ENCODE measurements around the gene PTPRN2.

PTPRN2 gene

GRCh38 chr7:158501393-158502067, 86.1 kb downstream of the PTPRN2 start:
- H3K4me2 ChIP-seq (ENCODE audit: low read length), result no peak overlapping the region
- WGBS (ENCODE audit: extremely low coverage, insufficient coverage, low lambda C conversion rate), result no CpG with 5 or more reads among the region's 28 CpGs
- no peak overlapping the region for H4K8ac ChIP-seq (ENCODE audit: low read depth, low read length)

DNA sequence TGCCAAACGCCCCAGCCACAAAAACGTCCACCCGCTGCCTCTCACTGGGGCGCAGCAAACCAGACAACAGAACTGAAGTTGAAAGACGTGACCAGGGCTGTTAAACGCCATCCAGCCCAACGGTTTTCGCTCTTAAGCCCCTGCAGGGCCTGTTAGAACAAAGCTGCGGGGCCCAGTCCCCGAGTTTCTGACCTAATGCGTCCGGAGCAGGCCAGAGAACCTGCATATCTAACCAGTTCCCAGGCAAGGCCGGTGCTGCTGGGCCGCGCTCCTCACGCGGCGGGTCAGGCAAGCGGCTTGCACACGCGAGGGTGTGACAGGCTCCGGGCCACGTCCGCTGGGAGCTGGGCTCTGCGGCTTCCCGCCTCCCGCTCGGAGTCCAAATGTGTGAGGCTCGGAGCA, 87.0 kb downstream of the PTPRN2 start:
- H3K56ac ChIP-seq (ENCODE audit: low read length), result no peak overlapping the region
- no peaks in the 10 kb centered on the region for H3K4me1 ChIP-seq (ENCODE audit: control insufficient read depth, low read depth, low read length)

More at GRCh38 chr7:158501393-158502067, 86.1 kb downstream of the PTPRN2 start:
- DNase-seq, result no peak
- Histone ChIP-seq H2BK5ac (ENCODE audit: low read length) (no peak overlapping the region), H3K9ac (ENCODE audit: low read length) (no peak overlapping the region), H3K4me3 (ENCODE audit: low read length) (no peak overlapping the region), H3K4me1 (ENCODE audit: control insufficient read depth, low read depth, low read length) (no peaks in the 10 kb centered on the region), H3K23ac (ENCODE audit: low read length) (no peak overlapping the region), H4K5ac (ENCODE audit: low read length) (no peak overlapping the region), H3K27ac (ENCODE audit: low read depth, low read length) (no peak overlapping the region), H3K79me1 (ENCODE audit: low read length) (no peaks in the 10 kb centered on the region), H2BK120ac (ENCODE audit: low read depth, low read length) (no peak overlapping the region), H3K27me3 (ENCODE audit: insufficient read depth, low read length, poor library complexity) (no peaks in the 10 kb centered on the region), H3K56ac (ENCODE audit: low read length) (no peak overlapping the region), H3K18ac (ENCODE audit: low read length) (no peak overlapping the region), H2AK5ac (ENCODE audit: low read length) (no peak overlapping the region), H3K79me2 (ENCODE audit: control insufficient read depth, insufficient read depth, low read length) (no peaks in the 10 kb centered on the region), H3K36me3 (ENCODE audit: control insufficient read depth, insufficient read depth, low read length) (no peaks in the 10 kb centered on the region), H2BK15ac (replicated peaks; ENCODE audit: low read depth) (no peak overlapping the region), H3K4ac (ENCODE audit: low read depth, low read length) (no peak overlapping the region)

DNA sequence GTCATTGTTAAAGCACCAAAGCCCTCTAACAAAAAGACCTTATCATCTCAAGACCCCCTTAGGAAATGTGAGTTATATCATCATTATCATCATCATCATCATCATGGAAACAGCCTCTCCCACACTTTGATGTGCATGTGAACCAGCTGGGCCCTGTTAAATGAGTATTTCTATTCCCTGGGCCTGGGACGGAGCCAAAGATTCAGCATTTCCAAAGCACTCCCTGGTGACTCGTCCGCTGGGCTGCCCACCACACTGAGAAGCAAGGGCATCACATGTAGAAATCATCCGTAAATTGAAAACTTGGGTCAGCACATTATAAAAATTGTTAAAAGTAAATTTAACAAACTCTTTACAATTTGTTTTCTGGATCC, 88.6 kb downstream of the PTPRN2 start:
- Histone ChIP-seq H3K79me2 (ENCODE audit: control insufficient read depth, insufficient read depth, low read length) (no peaks in the 10 kb centered on the region), H3K27ac (ENCODE audit: low read depth, low read length) (no peak overlapping the region), H4K5ac (ENCODE audit: low read length) (no peak overlapping the region), H3K4me2 (ENCODE audit: low read length) (no peak overlapping the region), H2AK5ac (ENCODE audit: low read length) (no peak overlapping the region), H3K4me3 (ENCODE audit: low read length) (no peak overlapping the region), H2BK15ac (replicated peaks; ENCODE audit: low read depth) (no peak overlapping the region), H3K9ac (ENCODE audit: low read length) (no peak overlapping the region), H3K27me3 (ENCODE audit: insufficient read depth, low read length, poor library complexity) (no peaks in the 10 kb centered on the region), H3K36me3 (ENCODE audit: control insufficient read depth, insufficient read depth, low read length) (no peaks in the 10 kb centered on the region), H3K23ac (ENCODE audit: low read length) (no peak overlapping the region), H3K4ac (ENCODE audit: low read depth, low read length) (no peak overlapping the region), H2BK5ac (ENCODE audit: low read length) (no peak overlapping the region), H3K79me1 (ENCODE audit: low read length) (no peaks in the 10 kb centered on the region), H4K8ac (ENCODE audit: low read depth, low read length) (no peak overlapping the region), H2BK120ac (ENCODE audit: low read depth, low read length) (no peak overlapping the region), H3K18ac (ENCODE audit: low read length) (no peak overlapping the region), H3K4me1 (ENCODE audit: control insufficient read depth, low read depth, low read length) (no peaks in the 10 kb centered on the region), H3K56ac (ENCODE audit: low read length) (no peak overlapping the region)
- DNase-seq, result no peak
- no CpG with 5 or more reads among the region's 4 CpGs for WGBS (ENCODE audit: extremely low coverage, insufficient coverage, low lambda C conversion rate)

More for the DNA sequence above, 87.0 kb downstream of the PTPRN2 start:
- no peak overlapping the region for H3K27ac ChIP-seq (ENCODE audit: low read depth, low read length)
- H2AK5ac ChIP-seq (ENCODE audit: low read length), result no peak overlapping the region
- H2BK15ac ChIP-seq (replicated peaks; ENCODE audit: low read depth), result no peak overlapping the region
- WGBS (ENCODE audit: extremely low coverage, insufficient coverage, low lambda C conversion rate), result no CpG with 5 or more reads among the region's 29 CpGs
- H3K27me3 ChIP-seq (ENCODE audit: insufficient read depth, low read length, poor library complexity), result no peaks in the 10 kb centered on the region
- no peak overlapping the region for H3K4me2 ChIP-seq (ENCODE audit: low read length)
- H3K4ac ChIP-seq (ENCODE audit: low read depth, low read length), result no peak overlapping the region
- H4K8ac ChIP-seq (ENCODE audit: low read depth, low read length), result no peak overlapping the region
- H4K5ac ChIP-seq (ENCODE audit: low read length), result no peak overlapping the region
- no peak overlapping the region for H3K23ac ChIP-seq (ENCODE audit: low read length)
- H2BK120ac ChIP-seq (ENCODE audit: low read depth, low read length), result no peak overlapping the region
- H3K36me3 ChIP-seq (ENCODE audit: control insufficient read depth, insufficient read depth, low read length), result no peaks in the 10 kb centered on the region
- H2BK5ac ChIP-seq (ENCODE audit: low read length), result no peak overlapping the region
- no peak overlapping the region for H3K18ac ChIP-seq (ENCODE audit: low read length)
- H3K79me2 ChIP-seq (ENCODE audit: control insufficient read depth, insufficient read depth, low read length), result no peaks in the 10 kb centered on the region
- H3K4me3 ChIP-seq (ENCODE audit: low read length), result no peak overlapping the region
- H3K79me1 ChIP-seq (ENCODE audit: low read length), result no peaks in the 10 kb centered on the region
- no peak for DNase-seq
- H3K9ac ChIP-seq (ENCODE audit: low read length), result no peak overlapping the region

GRCh38 chr7:158498443-158499081, 89.1 kb downstream of the PTPRN2 start:
- H3K56ac ChIP-seq (ENCODE audit: low read length), result no peak overlapping the region
- H3K36me3 ChIP-seq (ENCODE audit: control insufficient read depth, insufficient read depth, low read length), result no peaks in the 10 kb centered on the region
- H3K4me1 ChIP-seq (ENCODE audit: control insufficient read depth, low read depth, low read length), result no peaks in the 10 kb centered on the region
- H3K23ac ChIP-seq (ENCODE audit: low read length), result no peak overlapping the region
- no peak overlapping the region for H3K4ac ChIP-seq (ENCODE audit: low read depth, low read length)
- H2BK120ac ChIP-seq (ENCODE audit: low read depth, low read length), result no peak overlapping the region
- no peak overlapping the region for H2AK5ac ChIP-seq (ENCODE audit: low read length)
- no peak for DNase-seq
- no peak overlapping the region for H4K8ac ChIP-seq (ENCODE audit: low read depth, low read length)
- no peak overlapping the region for H4K5ac ChIP-seq (ENCODE audit: low read length)
- H3K79me2 ChIP-seq (ENCODE audit: control insufficient read depth, insufficient read depth, low read length), result no peaks in the 10 kb centered on the region
- no peak overlapping the region for H3K18ac ChIP-seq (ENCODE audit: low read length)
- H3K27ac ChIP-seq (ENCODE audit: low read depth, low read length), result no peak overlapping the region
- H2BK5ac ChIP-seq (ENCODE audit: low read length), result no peak overlapping the region
- WGBS (ENCODE audit: extremely low coverage, insufficient coverage, low lambda C conversion rate), result no CpG with 5 or more reads among the region's 11 CpGs
- H3K4me3 ChIP-seq (ENCODE audit: low read length), result no peak overlapping the region
- no peak overlapping the region for H2BK15ac ChIP-seq (replicated peaks; ENCODE audit: low read depth)
- no peak overlapping the region for H3K9ac ChIP-seq (ENCODE audit: low read length)
- H3K79me1 ChIP-seq (ENCODE audit: low read length), result no peaks in the 10 kb centered on the region
- H3K4me2 ChIP-seq (ENCODE audit: low read length), result no peak overlapping the region
- H3K27me3 ChIP-seq (ENCODE audit: insufficient read depth, low read length, poor library complexity), result no peaks in the 10 kb centered on the region

DNA sequence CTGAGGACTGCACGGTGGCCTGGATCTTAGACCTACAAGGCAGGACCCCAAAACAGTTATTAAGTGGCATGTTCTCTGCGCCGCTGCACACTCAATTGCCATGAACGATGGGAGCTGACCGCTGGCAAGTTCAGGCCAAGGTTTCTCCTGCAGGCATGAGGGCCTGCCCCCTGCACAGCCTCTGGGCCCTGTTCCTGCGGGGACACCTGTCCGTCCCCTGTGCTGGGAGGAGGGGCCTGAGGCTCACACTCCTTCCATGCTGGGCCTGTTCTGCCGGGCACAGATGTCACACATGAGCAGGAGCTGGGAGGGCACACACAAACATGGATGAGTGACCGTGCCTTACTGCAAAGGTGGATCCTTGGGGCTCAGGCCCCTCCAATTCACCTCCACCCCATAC, 90.0 kb downstream of the PTPRN2 start:
- no peaks in the 10 kb centered on the region for H3K79me2 ChIP-seq (ENCODE audit: control insufficient read depth, insufficient read depth, low read length)
- no peak overlapping the region for H3K18ac ChIP-seq (ENCODE audit: low read length)
- H3K4me1 ChIP-seq (ENCODE audit: control insufficient read depth, low read depth, low read length), result no peaks in the 10 kb centered on the region
- H3K36me3 ChIP-seq (ENCODE audit: control insufficient read depth, insufficient read depth, low read length), result no peaks in the 10 kb centered on the region
- no peak overlapping the region for H3K27ac ChIP-seq (ENCODE audit: low read depth, low read length)
- no peak overlapping the region for H2BK15ac ChIP-seq (replicated peaks; ENCODE audit: low read depth)
- H3K56ac ChIP-seq (ENCODE audit: low read length), result no peak overlapping the region
- no peak overlapping the region for H2BK5ac ChIP-seq (ENCODE audit: low read length)
- no peak overlapping the region for H3K23ac ChIP-seq (ENCODE audit: low read length)
- no peak overlapping the region for H4K8ac ChIP-seq (ENCODE audit: low read depth, low read length)
- H3K9ac ChIP-seq (ENCODE audit: low read length), result no peak overlapping the region
- no peaks in the 10 kb centered on the region for H3K27me3 ChIP-seq (ENCODE audit: insufficient read depth, low read length, poor library complexity)
- no peak overlapping the region for H3K4me2 ChIP-seq (ENCODE audit: low read length)
- DNase-seq, result no peak
- no peaks in the 10 kb centered on the region for H3K79me1 ChIP-seq (ENCODE audit: low read length)
- no peak overlapping the region for H3K4ac ChIP-seq (ENCODE audit: low read depth, low read length)
- no peak overlapping the region for H3K4me3 ChIP-seq (ENCODE audit: low read length)
- no peak overlapping the region for H4K5ac ChIP-seq (ENCODE audit: low read length)
- no peak overlapping the region for H2BK120ac ChIP-seq (ENCODE audit: low read depth, low read length)
- H2AK5ac ChIP-seq (ENCODE audit: low read length), result no peak overlapping the region
- WGBS (ENCODE audit: extremely low coverage, insufficient coverage, low lambda C conversion rate), result no CpG with 5 or more reads among the region's 9 CpGs

DNA sequence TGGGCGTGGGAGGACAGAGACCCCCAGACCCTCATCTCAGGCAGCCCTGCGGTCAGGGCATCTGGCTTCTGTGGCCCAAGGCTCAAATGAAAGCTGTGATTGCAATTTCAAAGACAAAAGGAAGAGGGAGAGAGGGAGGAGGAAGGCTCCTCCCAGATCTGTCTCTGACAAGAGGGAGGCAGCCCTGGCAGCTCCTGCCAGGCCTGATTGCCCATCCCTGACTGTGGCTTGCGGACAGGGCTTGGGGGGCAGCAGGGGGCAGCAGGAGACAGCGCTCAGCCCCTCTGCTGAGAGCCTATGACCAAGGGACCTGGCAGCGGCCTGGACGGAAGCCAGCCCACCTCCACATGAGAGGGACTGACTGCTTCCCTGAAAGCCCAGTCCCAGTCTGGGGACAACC, 91.8 kb downstream of the PTPRN2 start:
- H3K23ac ChIP-seq (ENCODE audit: low read length), result no peak overlapping the region
- H2BK120ac ChIP-seq (ENCODE audit: low read depth, low read length), result no peak overlapping the region
- H3K79me2 ChIP-seq (ENCODE audit: control insufficient read depth, insufficient read depth, low read length), result no peaks in the 10 kb centered on the region
- WGBS (ENCODE audit: extremely low coverage, insufficient coverage, low lambda C conversion rate), result no CpG with 5 or more reads among the region's 6 CpGs
- H3K56ac ChIP-seq (ENCODE audit: low read length), result peak overlapping the region; percentile 49
- no peaks in the 10 kb centered on the region for H3K4me1 ChIP-seq (ENCODE audit: control insufficient read depth, low read depth, low read length)
- H2BK5ac ChIP-seq (ENCODE audit: low read length), result no peak overlapping the region
- H2AK5ac ChIP-seq (ENCODE audit: low read length), result no peak overlapping the region
- no peak overlapping the region for H3K4me2 ChIP-seq (ENCODE audit: low read length)
- no peak overlapping the region for H4K8ac ChIP-seq (ENCODE audit: low read depth, low read length)
- H3K4ac ChIP-seq (ENCODE audit: low read depth, low read length), result no peak overlapping the region
- H3K27ac ChIP-seq (ENCODE audit: low read depth, low read length), result no peak overlapping the region
- no peak overlapping the region for H3K4me3 ChIP-seq (ENCODE audit: low read length)
- no peak overlapping the region for H4K5ac ChIP-seq (ENCODE audit: low read length)
- peak; percentile 71 for DNase-seq
- no peak overlapping the region for H3K9ac ChIP-seq (ENCODE audit: low read length)
- no peak overlapping the region for H2BK15ac ChIP-seq (replicated peaks; ENCODE audit: low read depth)
- H3K18ac ChIP-seq (ENCODE audit: low read length), result no peak overlapping the region
- H3K79me1 ChIP-seq (ENCODE audit: low read length), result no peaks in the 10 kb centered on the region
- H3K27me3 ChIP-seq (ENCODE audit: insufficient read depth, low read length, poor library complexity), result no peaks in the 10 kb centered on the region
- H3K36me3 ChIP-seq (ENCODE audit: control insufficient read depth, insufficient read depth, low read length), result no peaks in the 10 kb centered on the region
